ENCODE measurements around the gene DIS3L.

GRCh38 chr15:66323312-66323928 is 30.1 kb downstream of the DIS3L start:
- TF ChIP-seq ZNF782 (CRISPR knock-in tag; IDR thresholded peaks at IDR 0.05; ENCODE audit: borderline replicate concordance) (no peak), NR2F6 (IDR thresholded peaks at IDR 0.05) (no peak), NR2F6 (CRISPR knock-in tag; IDR thresholded peaks at IDR 0.05) (no peak), ZBTB40 (IDR thresholded peaks at IDR 0.05) (no peak), ZBTB40 (CRISPR knock-in tag; IDR thresholded peaks at IDR 0.05) (no peak), HMG20A (CRISPR knock-in tag; IDR thresholded peaks at IDR 0.05; ENCODE audit: borderline replicate concordance) (no peak), MAFK (conservative IDR thresholded peaks at IDR 0.05 in 1 of 2, IDR thresholded peaks at IDR 0.05 in 1 of 2; ENCODE audit: low read length in 2 of 2) (no peak), CTCF (CRISPR knock-in tag; IDR thresholded peaks at IDR 0.05) (no peak), CEBPB (IDR thresholded peaks at IDR 0.05; ENCODE audit: borderline replicate concordance, low read depth, low read length) (no peak), RNF2 (conservative IDR thresholded peaks at IDR 0.05; ENCODE audit: low read depth) (no peak), CREB1 (IDR thresholded peaks at IDR 0.05) (no peak), CREB1 (CRISPR knock-in tag; IDR thresholded peaks at IDR 0.05) (no peak), ZNF589 (CRISPR knock-in tag; conservative IDR thresholded peaks at IDR 0.05) (no peak), HMGXB4 (CRISPR knock-in tag; IDR thresholded peaks at IDR 0.05; ENCODE audit: borderline replicate concordance in 1 of 2, low read depth in 1 of 2) (no peak), ZBTB49 (CRISPR knock-in tag; IDR thresholded peaks at IDR 0.05; ENCODE audit: borderline replicate concordance) (no peak), ZBTB37 (CRISPR knock-in tag; IDR thresholded peaks at IDR 0.05) (no peak)

All from HepG2 (cell line).